Stimulated activated CD4-positive, alpha-beta T cell treated with anti-CD3 and anti-CD28 coated beads, TNF-alpha, amount 100 ng/mL, for 48 hours (primary cell): ENCODE measurements around the gene LRMDA.
"Not testable (repeated sequence)": the region's sequence is repeated elsewhere in the genome, so short reads cannot be mapped to it uniquely, and the experiment has no call there.

ENCODE experiments used
- DNase-seq, 3 donors: peaks; one replicate each; pipeline ENCODE4 v3.0.0-alpha.2; 2020; ENCODE audit warnings: low read depth in 3 of 3

Gene LRMDA

DNA sequence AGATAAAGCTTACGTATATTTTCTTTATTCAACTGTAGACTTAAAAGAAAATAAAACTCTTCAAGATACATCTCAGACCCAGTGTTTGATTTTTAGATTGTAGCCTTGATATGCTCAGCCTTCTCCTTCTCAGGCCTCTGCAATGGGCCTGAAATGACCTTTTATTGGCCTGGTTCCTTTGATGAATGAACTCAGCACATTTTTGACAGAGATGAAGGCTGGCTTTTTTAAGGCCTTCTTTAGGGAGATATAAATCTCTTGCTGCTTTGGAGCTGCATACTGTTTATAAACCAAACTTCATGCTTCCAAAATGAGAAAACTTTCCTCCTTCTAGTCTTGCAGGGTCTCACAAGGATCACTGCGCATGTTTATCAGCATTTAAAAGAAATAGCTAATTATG, 1049.8 kb downstream of the LRMDA start:
- no peak for DNase-seq

DNA sequence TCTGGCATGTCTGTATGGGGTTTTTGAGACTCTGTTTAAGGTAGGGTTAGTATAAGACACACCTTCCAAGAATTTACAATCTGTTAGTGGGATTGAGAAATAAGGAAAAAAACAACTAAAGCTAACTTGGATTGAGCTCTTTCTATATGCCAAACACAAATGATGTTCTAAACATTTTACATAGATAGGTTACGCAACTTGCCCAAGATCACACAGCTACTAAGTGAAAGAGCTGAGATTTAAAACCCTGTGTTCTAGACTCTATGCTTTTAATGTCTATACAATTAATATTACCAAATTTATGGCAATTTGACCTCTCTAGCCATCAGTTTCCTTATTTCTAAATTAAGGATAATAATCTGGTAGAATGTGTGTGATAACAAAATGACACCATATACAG, 1056.2 kb downstream of the LRMDA start:
- no peak for DNase-seq

DNA sequence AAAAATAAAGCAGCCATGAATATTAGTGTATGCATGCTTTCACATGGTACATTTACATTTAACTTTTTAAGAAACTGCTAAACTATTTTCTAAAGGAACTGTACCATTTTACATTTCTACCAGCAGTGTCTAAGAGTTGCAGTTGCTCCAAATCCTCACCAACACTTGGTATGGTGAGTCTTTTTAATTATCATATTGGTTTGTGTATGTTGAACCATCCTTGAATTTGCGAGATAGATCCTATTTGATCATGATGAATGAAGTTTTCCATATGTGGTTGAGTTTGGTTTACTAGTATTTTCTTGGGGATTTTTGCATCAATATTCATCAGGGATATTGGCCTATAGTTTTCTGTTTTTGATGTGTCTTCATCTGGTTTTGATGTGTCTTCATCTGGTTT, 1057.2 kb downstream of the LRMDA start:
- DNase-seq, result no peak

DNA sequence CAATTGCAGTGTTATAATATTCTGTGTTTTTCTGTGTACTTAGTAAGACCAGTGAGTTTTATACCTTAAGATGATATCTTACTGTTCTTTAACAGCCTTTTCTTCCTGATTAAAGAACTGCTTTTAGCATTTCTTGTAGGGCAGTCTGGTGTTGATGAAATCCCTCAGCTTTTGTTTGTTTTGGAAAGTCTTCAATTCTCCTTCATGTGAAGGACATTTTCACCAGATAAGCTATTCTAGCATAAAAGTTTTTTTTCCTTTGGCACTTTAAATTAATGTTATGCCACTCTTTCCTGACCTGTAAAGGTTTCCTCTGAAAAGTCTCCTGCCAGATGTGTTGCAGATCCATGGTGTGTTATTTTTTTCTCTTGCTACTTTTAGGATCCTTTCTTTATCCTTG, 1059.8 kb downstream of the LRMDA start:
- no peak for DNase-seq

DNA sequence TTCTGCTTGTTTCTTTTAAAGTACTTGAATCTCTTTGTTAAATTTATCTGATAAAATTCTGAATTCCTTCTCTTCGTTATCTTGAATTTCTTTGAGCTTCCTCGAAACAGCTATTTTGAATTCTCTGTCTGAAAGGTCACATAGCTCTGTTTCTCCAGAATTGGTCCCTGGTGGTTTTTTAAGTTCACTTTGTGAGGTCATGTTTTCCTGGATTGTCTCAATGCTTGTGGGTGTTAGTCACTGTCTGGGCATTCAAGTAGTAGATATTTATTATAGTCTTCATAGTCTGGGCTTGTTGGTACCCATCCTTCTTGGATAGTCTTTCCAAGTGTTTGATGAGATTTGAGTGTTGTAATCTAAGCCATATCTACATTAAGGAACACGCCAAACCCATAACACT, 1060.6 kb downstream of the LRMDA start:
- no peak for DNase-seq

DNA sequence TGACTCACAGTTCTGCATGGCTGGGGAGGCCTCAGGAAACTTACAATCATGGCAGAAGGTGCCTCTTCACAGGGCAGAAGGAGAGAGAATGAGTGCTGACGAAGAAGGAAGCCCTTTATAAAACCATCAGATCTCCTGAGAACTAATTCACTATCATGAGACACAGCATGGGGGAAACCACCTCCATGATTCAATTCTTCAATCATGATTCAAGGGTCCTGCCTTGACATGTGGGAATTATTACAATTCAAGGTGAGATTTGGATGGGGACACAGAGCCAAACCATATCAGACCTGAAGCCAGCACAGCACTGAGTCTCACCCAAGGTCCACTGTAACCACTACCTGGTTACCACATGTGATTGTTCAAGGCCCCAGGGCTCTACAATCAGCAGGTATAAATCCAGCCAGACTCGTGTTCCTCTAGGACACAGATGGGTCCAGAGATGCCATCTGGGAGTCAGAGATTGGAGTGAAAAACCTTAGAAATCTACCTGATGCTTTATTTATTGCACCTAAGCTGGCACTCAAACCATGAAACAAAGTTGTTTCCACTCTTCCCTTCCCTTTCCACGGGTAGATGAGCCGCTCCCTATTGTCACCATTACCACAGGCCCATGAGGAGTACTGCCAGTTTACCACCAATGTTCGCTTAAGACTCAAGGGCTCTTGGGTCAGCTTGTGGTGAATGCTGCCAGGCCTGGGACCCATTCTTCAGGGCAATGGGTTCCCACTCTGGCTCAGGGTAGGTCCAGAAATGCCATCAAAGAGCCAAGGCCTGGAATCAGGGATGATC, 1061.5 kb downstream of the LRMDA start:
- no peak for DNase-seq

DNA sequence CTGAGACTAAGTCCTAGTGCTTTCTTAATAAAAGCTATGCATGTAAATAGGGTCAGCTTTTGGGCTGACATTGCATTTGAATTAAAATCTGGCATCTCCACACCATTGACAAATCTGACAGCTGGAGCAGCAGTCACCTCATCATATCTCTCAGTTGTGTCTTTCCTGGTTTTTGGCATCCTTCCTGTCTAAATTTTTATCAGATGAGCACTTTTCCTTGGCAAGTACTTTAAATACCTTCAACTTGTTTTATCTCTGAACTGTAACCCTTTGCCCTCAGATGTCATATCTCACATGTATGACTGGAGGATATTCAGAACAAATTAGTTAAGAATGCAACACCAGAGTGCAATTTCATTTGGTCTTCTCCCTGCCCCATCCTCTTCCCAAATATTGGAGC, 1066.2 kb downstream of the LRMDA start:
- DNase-seq, result no peak

DNA sequence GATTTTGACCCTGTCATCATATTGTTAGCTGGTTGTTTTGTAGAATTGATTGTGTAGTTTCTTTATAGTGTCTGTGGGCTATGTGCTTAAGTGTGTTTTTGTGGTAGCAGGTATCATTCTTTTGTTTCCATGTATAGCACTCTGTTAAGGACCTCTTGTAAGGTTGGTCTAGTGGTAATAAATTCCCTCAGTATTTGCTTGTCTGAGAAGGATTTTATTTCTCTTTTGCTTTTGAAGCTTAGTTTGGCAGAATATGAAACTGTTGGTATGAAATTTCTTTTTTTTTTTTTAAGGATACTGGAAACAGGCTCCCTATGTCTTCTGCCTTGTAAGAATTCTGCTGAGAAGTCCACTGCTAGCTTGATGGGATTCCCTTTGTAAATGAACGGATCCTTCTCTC, 1073.4 kb downstream of the LRMDA start:
- no peak for DNase-seq

DNA sequence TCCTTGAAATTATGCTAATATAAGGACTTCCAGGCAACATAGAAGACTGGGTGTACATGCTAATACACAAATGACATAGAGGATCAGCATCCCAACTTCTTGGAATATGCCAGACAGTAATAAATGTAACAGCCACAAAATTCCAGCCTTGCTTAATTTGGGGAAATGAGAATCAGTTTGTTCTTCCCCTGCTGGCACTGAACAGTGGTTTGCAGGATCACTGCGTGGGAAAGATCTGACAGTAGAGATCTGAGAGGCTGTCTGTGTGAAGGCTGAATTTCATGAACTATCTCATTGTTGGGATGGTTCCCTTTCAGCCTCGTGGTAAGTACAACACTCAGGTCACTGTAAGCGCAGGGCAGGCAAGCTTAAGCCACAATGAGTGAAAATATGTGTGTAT, 1078.0 kb downstream of the LRMDA start:
- DNase-seq, result no peak

DNA sequence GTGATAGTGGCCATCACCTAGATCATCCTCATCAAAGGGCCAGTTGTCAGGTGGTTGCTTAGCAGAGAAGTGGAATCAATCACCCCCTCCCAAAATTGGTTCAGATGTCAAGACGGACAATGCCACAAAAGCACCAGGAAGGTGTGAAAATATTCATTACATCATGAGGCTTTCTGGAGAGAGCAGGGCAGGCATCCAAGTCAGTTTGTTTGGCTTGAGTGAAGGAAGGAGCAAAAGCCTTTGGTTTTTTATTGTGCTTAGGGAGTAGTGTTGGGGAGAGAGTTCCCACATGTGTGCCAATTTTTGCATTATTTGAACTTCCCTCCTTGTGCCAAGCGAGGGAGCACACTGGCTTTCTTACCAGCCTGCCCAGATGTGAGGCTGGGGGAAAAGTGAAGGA, 1082.9 kb downstream of the LRMDA start:
- no peak for DNase-seq

DNA sequence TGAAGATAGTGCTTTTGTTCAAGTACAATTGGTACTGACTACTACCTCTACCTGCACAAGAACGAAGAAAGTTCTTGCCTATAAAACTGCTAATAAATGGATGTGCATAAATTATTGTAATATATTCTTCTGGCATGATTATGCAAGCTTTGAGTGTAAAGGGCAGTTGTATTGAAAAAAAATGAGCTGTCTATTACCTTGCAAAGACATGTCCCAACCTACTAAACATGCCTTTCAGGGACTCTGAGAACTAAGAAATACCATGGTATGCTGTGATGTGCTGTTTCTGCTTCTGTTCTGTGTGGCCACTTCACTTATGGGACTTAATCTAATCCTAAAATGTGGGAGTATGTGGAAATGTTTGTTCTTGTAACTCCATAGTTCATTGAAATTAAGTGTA, 1083.4 kb downstream of the LRMDA start:
- no peak for DNase-seq

DNA sequence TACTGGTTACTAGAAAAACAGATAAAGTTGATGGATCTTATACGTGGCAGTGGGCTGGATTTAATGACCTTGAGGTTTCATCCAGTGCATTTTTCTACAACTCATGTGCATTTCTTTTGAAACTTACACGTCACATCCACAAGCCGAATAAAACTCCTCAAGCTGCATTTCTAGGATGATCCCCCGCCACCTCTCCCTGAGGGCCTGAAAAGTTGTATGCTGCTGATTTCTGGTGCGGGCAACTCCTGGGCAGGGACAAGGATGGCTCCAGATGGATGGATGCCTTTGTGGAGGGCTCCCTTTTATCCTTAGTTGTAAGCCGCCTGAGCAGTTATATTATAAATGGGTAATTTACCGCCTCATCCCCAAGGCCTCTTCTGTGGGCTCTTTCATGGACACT, 1091.1 kb downstream of the LRMDA start:
- DNase-seq, result no peak

DNA sequence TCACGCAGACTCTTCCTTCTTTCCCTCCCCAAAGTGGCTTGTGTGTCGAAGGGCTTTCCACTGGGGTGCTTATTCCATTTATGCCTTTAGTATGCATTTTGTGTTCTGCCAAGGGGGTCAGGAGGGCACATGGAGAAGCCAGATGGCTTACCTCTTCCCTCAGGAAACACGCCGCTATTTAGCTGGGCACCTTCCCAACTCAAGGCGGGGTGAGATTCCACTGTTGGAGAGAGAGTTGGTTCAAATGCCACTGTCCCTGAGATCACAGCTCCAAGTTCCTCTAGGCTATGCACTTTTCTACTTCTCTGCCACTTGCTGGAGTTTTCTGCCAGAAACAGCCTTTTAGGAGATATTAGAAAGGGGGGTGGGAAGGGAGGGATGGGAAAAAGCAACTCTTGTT, 1091.8 kb downstream of the LRMDA start:
- no peak for DNase-seq

DNA sequence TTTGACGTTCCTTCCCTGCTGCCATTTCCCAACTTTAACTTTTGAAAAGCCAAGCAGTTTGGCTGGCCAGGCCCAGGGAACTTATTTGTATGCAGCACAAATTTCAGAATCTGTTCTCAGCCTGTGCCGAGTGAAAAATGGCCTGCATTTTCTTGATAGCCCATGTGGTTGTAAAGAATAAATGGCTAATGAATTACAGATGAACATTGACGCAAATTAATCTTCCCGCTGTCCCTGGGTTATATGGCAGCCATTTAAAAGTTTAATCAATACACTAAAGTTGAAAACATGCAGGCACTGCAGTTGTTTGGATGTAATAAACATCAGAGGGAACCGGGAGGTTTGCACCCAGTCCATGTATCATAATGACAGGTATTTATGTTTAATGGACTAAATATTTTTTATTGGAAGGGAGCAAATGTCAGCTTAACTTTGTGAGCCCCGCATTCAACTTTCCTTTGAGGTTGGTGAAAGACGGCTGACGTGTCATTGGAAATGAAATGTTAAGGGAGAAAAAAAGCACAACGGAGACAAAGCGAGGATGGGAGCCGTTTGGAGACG, 1092.4 kb downstream of the LRMDA start:
- no peak for DNase-seq

DNA sequence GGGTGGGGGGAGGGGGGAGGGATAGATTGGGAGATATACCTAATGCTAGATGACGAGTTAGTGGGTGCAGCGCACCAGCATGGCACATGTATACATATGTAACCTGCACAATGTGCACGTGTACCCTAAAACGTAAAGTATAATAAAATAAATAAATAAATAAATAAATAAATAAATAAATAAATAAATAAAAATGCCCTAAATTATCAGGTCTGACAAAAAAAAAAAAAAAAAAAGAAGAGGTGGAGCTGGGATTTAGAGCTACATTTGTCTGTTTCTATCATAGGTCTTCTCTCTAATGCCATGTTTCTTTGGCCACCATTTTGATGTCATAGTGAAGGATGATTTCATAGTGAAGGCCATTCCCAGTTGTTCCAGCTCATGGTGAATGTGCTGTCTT, 1095.4 kb downstream of the LRMDA start:
- DNase-seq, result not testable (repeated sequence)

DNA sequence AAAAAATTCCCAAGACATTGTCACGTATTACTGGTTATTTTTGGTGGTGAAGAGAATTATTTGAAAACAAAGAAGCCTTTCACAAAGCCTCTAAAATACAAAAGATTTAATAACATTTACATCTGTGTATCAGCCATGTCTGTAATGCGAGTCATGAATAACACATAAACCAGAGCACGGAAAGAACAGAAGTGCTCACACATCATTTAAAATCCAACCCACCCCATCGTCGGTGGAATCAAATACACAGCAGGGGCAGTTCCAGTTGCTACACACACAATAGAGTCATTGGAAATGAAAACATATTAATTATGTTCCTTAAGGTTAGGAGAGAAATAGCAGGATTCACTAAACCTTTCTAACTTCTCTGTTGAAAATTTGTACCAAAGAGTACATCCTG, 1108.9 kb downstream of the LRMDA start:
- DNase-seq, result no peak

DNA sequence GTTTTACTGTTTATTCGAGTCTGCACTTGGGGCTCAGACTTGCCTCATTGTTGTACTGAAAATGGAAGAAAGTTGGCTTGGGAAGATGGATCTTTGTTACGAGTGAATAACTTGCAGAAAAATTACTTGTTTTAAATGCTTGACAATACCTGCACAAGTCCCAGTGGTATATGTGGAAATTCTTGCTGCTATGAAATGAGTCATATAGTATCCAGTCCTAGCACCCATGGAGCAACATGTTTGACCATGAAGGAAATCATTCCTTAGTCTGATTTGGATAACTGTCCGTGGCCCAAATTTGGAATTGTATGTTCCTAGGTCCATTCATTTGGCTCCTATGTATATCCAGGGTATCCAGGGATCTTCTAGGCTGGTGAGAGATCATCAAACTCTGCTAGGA, 1109.4 kb downstream of the LRMDA start:
- no peak for DNase-seq

DNA sequence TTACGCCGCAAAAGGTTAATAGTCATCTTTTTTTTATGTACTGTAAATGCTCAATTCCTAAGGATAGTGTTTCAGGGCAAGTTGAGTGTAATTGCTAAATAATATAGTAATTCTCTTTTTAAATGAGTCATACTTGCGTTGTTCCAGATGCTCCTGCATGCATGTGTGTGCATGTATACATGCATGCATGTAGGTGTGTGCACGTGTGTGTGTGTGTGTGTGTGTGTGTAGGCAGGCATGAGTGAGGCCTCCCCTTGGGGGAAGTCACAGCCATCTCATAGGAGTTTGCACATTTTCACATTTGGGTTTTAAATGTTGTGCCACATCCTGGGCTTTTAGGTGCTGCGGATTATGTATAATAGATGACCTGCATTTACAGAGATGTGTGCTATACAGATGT, 1110.4 kb downstream of the LRMDA start:
- DNase-seq, result no peak

DNA sequence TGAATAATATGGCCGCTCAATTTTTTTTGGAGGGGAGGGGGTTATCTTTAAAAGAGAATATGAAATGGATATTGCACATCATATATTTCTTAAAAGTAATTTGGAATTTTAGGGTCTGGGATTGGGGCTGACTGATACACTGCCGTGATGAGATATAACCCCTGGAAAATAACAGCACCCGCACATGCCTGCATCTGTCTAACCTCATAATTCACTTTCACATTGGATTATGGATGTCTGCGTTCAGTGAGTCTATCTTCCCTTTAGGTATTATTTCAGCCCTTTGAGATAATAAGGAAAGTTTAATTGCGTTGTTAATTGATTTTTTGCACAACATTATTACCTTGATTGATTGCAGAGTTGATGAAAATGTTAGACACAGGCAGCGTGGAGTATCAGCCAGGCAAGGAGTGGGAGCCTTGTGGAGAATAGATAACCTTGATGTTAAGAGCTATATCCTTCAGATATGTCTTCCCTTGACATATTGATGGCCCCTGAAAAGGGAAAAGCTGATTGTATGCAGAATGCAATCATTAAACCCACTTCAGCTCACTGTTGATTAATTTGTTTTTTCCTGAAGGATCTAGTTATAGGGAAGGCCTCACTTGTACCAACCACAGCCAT, 1111.0 kb downstream of the LRMDA start:
- DNase-seq, result no peak

DNA sequence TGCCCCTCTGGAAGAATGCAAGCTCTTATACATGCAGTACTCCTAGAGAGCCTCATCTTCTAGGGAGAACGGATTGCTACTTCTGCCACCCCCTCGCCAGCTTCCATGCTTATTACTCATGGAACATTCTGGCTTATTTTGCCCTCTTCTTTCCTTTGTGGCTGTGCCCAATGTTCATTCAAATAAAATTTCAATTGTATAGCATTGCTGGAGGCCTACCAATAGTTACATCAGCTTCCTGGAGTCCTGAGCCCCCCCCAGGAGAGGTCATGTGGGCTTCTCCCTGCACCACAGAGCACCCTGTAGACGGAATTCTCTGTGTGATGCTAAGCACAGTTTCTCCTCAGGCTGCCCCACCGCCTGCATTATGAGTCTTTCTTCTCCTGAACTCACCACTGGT, 1112.2 kb downstream of the LRMDA start:
- DNase-seq, result no peak

DNA sequence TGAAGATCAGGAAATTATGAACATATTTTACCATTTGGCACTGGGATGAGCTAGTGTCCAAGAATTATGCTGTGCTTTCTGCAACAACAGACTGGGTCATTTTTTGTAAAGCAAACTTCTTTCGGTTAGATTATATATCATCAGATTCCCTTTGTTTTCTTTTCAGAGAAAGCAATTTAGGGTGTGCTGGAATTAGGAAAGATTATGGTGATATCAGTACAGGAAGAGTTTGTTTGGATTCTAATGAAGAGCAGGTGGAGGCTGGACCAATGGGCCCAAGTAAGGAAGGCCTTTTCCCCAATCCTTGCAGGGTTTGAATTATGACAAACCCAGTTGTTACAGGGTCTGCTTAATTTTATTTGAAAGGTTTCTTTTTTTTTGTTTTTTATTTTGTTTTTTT, 1113.4 kb downstream of the LRMDA start:
- no peak for DNase-seq

DNA sequence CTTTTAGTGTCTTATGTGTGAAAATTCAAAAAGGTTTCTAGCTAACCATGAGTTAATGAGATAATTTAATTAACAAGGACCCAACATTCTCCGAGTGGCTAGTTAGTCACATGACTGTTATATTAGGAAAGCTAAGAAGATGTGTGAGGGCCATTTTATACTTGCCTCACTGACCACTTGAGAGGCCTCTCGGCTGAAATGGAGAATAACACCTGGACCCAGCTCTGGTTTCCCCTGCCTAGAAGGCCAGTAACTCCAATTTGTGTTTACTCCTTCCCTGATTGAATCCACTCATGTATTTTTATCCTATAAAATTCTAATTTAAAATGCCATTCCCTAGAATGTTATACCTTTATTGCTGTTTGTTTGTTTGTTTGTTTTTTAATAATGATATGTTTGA, 1115.0 kb downstream of the LRMDA start:
- DNase-seq, result no peak

DNA sequence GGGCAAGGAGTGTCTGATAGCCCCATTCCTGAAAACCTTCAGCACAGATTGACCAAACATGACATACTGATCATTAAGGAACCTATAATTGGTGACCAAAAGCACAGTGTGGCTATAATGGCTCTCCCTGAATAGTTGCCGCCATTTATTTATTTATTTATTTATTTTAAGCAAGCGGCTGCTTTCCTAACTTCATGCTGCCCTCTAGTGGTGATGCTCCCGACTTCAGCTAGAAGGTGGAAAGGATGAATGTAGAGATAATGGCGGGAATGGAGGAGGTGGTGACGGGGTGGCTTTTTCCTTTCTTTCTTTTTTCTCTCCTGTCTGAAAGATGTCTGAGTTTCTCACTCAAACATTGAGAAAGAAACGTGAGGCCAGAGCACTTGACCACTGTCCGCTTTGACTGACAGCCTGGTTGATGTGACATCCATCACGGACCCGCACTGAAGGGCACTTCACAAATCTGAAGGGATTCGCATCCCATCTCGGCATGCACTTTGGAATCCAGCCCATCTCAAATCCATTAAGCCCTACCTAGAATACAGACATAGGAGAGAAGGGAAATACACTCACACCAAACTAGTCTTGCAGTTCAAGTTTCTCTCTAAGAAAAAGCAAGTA, 1116.0 kb downstream of the LRMDA start:
- peak; percentile 29 to 55 (median 38) for DNase-seq
